Mesenteric fat pad (tissue), 1 donor: ENCODE results near the gene SLC66A3. TPM values are rescaled to one million over a fixed set of nuclear protein-coding genes. Genes with fewer than 3 reads are reported as not detected.

Experiments used
- DNase-seq: peaks from one replicate; pipeline ENCODE4 v3.0.0-alpha.2; 2020; ENCODE audit warnings: low spot score
- total RNA-seq: library from RNA; stranded (reverse); fragmentation: NEBNext Ultra II Directional; extraction: Animal tissue kit (Norgen Biotek cat#: 25700); gene quantifications from one replicate; pipeline ENCODE4 v1.2.1, GENCODE V29; 2021
- donor health status: DM: yes; HTN: yes; CAD: no.

The SLC66A3 gene
- total RNA-seq, 1 donor from 2014 or later = 19.9 TPM

- no peak for DNase-seq
Measured at GRCh38 chr2:11213090-11213638, 57.9 kb downstream of the SLC66A3 start.

GRCh38 chr2:11213975-11214374 is 58.7 kb downstream of the SLC66A3 start:
- DNase-seq = no peak

- DNase-seq = no peak
Measured at GRCh38 chr2:11214770-11215169, 59.5 kb downstream of the SLC66A3 start.

GRCh38 chr2:11215407-11215806 is 60.1 kb downstream of the SLC66A3 start:
- DNase-seq = no peak

GRCh38 chr2:11220445-11220844 is 65.2 kb downstream of the SLC66A3 start:
- DNase-seq = no peak

GRCh38 chr2:11222845-11223244 is 67.6 kb downstream of the SLC66A3 start:
- no peak for DNase-seq

GRCh38 chr2:11224887-11225286 is 69.6 kb downstream of the SLC66A3 start:
- no peak for DNase-seq

- no peak for DNase-seq
Measured at GRCh38 chr2:11227595-11227994, 72.3 kb downstream of the SLC66A3 start.

Other genes with a start within 250 kb of the SLC66A3 start
- gene KCNF1, start 243.5 kb upstream of the SLC66A3 start, total RNA-seq = 0.13 TPM
- 456 TPM for gene ROCK2, start 189.2 kb downstream of the SLC66A3 start, total RNA-seq